ENCODE data around the gene FEZF2.

GRCh38 chr3:62372621-62373041 lies 719 bp downstream of the FEZF2 start:
- TF ChIP-seq, protein P1, sequence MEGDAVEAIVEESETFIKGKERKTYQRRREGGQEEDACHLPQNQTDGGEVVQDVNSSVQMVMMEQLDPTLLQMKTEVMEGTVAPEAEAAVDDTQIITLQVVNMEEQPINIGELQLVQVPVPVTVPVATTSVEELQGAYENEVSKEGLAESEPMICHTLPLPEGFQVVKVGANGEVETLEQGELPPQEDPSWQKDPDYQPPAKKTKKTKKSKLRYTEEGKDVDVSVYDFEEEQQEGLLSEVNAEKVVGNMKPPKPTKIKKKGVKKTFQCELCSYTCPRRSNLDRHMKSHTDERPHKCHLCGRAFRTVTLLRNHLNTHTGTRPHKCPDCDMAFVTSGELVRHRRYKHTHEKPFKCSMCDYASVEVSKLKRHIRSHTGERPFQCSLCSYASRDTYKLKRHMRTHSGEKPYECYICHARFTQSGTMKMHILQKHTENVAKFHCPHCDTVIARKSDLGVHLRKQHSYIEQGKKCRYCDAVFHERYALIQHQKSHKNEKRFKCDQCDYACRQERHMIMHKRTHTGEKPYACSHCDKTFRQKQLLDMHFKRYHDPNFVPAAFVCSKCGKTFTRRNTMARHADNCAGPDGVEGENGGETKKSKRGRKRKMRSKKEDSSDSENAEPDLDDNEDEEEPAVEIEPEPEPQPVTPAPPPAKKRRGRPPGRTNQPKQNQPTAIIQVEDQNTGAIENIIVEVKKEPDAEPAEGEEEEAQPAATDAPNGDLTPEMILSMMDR (IDR thresholded peaks at IDR 0.05) = no peak
- no peak for TF ChIP-seq POLR2A (IDR thresholded peaks at IDR 0.05)
- TF ChIP-seq POLR2AphosphoS5 (IDR thresholded peaks at IDR 0.05; ENCODE audit: insufficient read depth in 1 of 2, low read depth in 1 of 2) = no peak
